ENCODE data around the gene FOXC2.

- TF ChIP-seq FOXA1 (IDR thresholded peaks at IDR 0.05) = no peak
- TF ChIP-seq FOXM1 (IDR thresholded peaks at IDR 0.05; ENCODE audit: borderline replicate concordance) = no peak
- no peak for TF ChIP-seq FOXK2 (IDR thresholded peaks at IDR 0.05)
- no peak for TF ChIP-seq CTBP1 (IDR thresholded peaks at IDR 0.05; ENCODE audit: borderline replicate concordance)
- no peak for TF ChIP-seq PKNOX1 (IDR thresholded peaks at IDR 0.05)
- no peak for TF ChIP-seq SP1 (IDR thresholded peaks at IDR 0.05)
Measured at GRCh38 chr16:86520317-86521210, 46.1 kb upstream of the FOXC2 start.

Measured in HEK293T (cell line).